NCI-H460 (cell line): ENCODE data around the gene TNFRSF13B. TPM values are rescaled to one million over a fixed set of nuclear protein-coding genes. Genes with fewer than 3 reads are reported as not detected.
"Not testable (repeated sequence)": the region's sequence is repeated elsewhere in the genome, so short reads cannot be mapped to it uniquely, and the experiment has no call there.

Experiments
- DNase-seq: peaks from one replicate; pipeline ENCODE4 v3.0.0-alpha.2; 2016; ENCODE audit warnings: low read depth; ENCODE audit errors: extremely low read depth
- total RNA-seq: library from RNA; depleted of rRNA; stranded (reverse); fragments of >200 nt; shearing (Covaris generic); gene quantifications from 2 replicates; pipeline ENCODE4 v1.2.3, GENCODE V29; 2014

TNFRSF13B gene
- total RNA-seq, 1 experiment from 2014 or later = not detected

DNA sequence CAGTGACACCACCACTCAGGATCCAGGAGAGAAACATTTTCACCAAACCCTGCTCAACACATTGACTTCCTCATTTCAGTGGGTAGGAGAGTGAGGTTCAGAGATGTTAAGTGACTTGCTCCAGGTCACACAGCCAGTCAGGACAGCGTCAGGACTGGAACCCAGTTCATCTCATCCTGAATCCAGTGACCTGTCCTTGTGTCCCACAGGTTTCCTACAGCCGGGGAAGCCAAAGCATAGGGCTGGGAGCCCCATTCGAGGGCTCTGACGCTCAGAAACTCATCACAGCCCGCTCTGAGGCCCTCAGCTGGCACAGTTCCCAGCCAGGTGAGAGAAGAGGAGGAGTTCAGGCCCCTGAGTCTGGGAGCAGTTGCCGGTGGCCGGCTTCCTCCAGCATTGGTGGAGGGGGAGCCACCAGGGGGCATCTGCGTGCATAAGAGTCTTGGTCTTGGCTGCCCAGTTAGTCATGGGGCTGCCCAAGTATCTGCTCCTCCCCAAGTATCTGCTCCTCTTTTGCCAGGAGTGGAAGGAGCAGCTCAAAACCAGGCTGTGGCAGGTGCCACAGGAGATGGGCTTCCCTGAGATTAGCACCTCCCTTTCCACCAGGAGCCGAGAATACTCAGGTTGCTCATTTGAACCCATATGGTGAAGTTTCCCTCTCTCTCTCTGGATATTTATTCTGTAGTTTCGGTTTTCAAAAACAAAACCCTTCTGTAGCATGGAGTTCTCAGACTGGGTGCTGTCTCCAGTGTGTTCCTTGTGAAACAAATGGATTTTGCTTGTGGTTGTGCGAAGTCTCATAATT is 56.0 kb downstream of the TNFRSF13B start:
- peak; percentile 25 for DNase-seq

DNA sequence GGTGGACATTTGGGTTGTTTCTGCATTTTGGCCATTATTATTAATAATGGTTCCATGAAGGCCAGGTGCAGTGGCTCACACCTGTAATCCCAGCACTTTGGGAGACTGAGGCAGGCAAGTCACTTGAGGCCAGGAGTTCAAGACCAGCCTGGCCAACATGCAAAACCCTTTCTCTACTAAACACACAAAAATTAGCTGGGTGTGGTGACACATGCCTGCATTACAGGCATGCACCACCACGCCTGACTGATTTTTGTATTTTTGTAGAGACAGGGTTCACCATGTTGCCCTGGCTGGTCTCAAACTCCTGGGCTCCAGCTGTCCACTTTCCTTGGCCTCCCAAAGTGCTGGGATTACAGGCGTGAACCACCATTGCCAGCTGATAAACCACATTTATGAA is 58.5 kb downstream of the TNFRSF13B start:
- DNase-seq = no peak

DNA sequence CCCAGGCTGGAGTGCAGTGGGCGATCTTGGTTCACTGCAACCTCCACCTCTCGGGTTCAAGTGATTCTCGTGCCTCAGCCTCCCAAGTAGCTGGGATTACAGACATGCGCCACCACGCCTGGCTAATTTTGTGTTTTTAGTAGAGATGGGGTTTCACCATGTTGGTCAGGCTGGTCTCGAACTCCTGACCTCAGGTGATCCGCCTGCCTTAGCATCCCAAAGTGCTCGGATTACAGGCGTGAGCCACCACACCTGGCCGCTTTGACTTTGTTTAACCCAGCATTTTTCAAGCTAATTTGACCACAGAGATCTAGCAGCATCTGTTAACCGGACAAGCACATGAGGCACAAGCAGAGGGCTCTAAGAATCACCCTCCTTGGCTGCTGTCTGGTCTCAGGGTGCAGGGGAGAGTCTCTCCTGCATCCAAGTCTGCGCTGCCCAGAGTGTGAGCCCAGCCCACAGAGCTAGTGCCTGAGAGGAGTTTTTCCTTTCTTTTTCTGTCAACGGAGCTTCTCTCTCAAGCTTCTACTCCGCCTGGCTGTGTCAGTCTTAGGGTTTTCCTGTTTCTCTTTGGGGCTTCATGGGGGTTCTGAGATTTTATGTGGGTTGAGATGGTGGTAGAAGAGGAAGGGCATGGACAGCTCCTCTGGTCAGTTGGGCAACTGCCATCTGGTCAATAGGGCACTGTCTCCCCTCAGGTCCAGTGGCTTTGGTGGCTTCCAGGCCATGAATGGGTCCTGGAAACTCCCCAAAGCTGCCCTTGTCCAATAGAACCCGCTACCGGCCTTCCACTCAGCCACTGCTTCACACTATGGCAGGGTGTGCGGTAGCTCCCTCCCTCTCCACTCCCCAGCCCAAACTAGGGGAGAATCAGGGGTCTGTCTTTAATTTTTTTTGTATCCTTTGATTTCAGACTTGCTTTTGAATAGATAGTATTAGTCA is 59.6 kb downstream of the TNFRSF13B start:
- no peak for DNase-seq

DNA sequence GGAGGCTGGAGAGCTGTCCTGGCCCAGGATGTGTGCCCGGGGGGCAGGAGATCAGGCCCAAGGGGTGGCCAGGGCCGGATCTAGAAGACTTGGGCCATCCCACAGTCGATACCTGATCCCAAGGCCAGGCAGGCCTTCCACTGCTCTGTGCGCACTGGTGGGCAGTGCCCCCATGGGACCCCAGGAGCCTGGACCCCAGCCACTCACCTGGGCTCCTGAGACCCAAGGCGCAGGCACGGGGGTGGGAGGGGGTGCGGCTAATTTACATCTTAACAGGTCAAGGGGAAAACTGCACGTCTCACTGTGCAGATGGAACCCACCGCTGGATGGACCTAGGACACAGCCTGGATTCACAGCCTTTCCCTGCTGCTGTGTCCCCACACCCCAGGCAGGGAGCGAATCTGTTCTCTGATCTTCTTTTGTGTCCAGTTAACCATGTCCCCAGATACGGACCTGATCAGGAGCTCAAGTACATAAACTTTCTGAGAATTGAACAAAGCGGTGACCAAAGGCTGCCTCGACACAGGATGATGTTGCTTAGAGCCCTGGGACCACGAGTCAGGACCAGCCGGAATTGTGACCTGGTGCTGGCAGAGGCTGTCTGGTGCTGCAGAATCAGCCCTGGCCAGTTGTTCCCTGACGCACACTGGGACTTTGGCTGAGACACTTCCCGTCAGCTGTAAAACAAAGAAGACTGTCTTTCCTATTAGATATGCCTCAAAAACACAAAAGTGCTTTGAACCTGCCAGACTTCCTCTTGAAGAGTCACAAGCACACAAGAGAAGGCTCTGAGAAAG is 60.6 kb downstream of the TNFRSF13B start:
- no peak for DNase-seq

DNA sequence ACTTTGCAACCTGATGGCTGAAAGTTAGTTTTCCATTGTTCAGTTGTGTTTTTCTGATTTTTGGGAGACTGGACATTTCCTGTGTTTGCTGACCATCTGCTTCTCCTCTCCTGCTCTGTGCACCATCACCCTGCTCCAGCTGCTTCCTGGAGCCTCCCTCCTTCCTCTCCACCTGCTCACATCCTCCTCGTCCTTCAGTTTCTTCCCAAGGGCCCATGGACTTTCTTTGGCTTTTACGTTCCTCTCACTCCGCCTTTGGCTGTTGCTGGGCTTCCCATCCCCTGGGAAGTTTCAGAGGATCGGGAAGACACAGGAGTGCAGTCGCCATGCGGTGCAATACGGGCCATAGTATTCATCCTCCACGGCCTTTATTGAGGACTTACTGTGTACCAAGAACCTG is 61.6 kb downstream of the TNFRSF13B start:
- no peak for DNase-seq

DNA sequence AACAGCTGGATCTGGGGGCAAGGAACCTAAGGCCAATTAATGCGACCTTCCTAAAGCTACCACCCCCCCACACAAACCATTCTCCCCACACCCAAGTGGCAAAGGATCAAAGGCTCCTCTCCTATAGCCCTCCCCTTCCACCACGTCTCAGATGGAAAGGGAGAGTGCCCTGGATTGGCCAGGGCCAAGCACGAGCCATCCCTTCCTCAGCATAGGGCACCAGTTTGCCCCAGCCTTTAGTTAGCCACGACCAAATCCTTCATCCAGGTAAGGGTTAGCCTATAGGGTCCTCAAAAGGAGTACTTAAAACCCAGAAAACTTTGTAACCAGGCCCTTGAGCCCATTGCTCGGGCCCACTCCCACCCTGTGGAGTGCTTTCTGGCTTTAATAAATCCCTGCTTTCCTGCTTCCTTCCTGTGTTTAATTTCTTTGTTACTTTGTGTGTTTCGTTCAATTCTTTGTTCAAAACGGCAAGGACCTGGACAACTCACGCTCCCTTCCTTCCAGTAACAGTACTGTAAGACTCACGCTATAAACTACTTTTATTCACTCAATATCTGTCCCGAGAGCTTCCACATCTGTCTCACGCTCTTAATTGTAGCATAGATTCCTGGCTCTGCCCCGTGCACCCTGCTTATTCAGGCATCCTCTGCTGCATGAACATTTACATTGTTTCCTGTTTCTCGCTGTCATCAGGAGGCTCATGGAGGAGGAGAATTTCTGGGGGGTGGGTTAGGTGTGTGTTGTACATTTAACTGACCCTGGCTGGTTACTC is 62.3 kb downstream of the TNFRSF13B start:
- DNase-seq = no peak

DNA sequence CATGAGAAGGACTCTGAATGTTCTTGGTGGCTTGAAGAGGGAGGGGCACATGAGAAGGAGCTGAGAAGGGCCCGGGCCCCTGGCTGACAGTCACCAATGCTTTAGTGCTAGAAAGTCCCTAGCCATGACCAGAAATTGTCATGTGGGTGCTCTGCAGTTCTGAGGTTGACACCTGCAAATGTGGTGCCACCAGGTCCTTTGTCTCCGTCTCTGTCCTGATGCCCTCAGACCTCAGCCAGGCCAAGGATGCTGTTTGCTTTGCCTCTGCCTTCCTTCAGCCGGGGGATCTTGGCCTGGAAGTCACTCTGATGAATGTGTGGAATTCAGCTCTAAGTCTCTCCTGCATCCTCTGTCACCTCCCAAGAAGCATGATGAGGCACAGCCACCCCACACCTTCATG is 63.6 kb downstream of the TNFRSF13B start:
- DNase-seq = no peak

DNA sequence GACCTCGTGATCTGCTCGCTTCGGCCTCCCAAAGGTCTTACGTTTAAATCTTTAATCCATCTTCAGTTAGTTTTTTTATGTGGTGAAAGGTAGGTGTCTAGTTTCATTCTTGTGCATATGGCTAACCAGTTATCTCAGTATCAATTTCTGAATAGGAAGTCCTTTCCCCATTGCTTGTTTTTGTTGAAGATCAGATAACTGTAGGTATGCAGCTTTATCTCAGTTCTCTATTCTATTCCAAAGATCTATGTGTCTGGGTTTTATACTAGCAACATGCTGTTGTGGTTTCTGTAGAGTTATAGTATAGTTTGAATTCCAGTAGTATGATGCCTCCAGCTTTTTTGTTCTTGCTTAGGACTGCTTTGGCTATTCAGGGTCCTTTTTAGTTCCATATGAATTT is 65.2 kb downstream of the TNFRSF13B start:
- DNase-seq = no peak

DNA sequence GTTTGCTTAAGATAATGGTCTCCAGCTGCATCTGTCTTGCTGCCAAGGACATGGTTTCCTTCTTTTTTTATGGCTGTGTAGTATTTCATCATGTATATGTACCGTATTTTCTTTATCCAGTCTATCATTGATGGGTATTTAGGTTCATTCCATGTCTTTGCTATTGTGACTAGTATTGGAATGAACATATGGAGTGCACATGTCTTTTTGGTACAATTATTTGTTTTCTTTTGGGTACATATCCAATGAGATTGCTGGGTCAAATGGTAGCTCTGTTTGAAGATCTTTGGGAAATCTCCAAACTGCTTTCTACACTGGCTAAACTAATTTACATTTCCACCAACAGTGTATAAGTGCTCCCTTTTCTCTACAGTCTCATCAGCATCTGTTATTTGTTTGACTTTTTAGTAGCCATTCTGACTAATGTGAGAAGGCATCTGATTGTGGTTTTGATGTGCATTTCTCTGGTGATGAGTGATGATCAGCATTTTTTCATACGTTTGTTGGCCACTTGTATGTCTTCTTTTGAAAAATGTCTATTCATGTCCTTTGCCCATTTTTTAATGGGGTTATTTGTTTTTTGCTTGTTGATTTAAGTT is 66.2 kb downstream of the TNFRSF13B start:
- DNase-seq = no peak

DNA sequence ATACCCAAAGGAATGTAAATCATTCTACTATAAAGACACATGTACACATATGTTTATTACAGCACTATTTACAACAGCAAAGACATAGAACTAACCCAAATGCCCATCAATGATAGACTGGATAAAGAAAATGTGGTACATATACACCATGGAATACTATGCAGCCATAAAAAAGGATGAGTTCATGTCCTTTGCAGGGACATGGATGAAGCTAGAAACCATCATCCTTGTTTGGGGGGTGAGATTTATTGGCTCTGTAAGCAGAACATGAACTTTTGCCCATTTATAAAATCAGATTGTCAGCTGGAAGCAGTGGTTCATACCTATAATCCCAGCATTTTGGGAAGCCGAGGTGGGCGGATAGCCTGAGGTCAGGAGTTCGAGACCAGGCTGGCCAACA is 68.8 kb downstream of the TNFRSF13B start:
- DNase-seq = not testable (repeated sequence)

DNA sequence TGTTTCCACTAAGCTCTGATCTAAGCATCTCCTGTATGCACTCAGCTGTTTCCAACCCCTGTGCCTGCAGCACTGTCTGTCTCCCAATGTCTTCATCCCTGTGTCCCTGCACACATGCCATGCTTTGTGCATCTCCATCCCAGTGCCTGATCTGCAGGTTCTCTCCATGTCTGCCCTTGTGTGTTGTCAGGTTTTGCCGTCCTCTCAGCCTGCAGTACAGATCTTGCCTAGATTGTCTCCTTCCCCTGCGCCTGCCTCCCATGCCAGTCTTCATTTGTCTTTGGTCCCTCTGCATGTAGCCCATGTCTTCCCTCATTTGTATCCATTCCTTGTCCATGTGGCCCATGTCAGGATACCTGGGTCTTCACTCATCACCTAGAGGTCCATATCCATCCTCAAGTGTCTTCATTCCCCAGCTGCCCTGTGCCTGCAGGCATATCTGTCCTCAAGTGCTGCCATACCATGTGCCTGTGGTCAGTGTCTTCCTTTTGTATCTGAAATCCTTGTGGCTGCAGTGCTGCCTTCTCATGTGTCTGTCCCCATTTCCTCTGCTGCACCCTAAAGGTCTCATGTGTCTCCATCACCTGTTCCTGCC is 71.5 kb downstream of the TNFRSF13B start:
- no peak for DNase-seq

DNA sequence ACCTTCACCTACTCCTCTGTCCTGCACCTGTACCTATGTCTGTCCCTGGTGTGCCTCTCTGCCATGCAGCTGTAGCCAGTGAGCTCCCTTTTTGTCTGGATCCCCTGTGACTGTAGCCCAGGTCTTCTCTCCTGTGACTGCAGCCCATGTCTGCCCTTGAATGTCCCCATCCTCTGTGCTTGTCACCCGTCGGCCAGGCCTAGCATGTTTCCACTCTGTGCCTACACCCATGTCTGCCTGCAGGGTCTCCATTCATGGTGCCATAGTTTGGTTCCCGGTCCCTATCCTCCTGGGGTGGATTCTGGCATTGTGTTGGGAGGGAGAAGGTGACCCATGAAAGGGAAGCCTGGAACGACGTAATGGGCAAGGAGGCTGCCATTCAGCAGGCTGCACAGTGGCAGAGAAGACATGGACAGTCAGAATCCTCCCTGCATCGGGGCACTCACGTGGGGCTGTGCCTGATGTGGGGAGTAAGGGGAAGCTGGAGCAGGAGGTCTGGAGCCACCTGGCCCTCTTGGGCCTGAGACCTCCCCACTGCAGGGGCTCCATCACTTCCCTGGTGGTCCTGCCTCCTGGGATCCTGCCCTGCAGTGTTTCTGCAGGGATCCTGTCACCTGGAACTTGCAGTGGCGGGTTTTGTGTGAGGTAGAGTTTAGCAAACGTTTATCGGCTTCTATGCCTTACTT is 74.6 kb downstream of the TNFRSF13B start:
- DNase-seq = not testable (repeated sequence)

DNA sequence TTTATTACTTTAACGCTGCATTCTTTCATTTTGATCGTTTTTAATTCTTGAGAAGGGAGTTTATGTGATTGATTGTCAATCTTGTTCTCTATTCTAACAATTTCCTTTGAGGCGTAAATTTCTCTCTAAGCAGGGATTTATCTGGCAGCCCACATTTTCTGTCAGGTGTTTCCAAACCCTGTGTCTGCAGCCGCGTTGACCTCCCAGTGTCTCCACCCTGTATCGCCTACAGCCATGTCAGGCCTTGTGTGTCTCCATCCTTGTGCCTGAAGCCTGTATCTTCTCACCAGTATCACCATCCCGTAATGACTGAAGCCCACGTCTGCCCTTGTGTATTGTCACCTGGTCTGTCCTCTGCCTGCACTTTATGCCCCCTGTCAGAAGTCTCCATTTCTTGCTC is 75.7 kb downstream of the TNFRSF13B start:
- not testable (repeated sequence) for DNase-seq

DNA sequence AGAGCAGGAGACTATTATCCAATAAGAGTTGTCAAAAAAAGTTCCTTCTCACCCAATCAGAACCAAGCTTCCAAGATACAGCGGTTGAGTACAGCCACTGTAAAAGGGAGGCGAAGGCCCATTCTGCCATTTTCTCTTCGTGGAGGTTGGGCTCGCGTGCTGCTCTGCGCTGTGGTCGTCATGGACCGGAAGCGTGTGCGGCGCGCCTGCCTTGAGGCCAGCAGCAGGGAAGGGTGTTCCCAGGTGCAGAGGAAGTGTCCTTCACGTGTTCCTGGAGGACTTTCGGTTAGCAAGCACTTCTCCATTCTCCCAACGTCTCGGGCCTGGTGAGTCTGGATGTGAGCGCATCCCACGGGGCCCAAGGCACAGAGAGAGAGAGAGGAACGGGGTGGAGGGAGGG is 78.4 kb downstream of the TNFRSF13B start:
- DNase-seq = not testable (repeated sequence)

DNA sequence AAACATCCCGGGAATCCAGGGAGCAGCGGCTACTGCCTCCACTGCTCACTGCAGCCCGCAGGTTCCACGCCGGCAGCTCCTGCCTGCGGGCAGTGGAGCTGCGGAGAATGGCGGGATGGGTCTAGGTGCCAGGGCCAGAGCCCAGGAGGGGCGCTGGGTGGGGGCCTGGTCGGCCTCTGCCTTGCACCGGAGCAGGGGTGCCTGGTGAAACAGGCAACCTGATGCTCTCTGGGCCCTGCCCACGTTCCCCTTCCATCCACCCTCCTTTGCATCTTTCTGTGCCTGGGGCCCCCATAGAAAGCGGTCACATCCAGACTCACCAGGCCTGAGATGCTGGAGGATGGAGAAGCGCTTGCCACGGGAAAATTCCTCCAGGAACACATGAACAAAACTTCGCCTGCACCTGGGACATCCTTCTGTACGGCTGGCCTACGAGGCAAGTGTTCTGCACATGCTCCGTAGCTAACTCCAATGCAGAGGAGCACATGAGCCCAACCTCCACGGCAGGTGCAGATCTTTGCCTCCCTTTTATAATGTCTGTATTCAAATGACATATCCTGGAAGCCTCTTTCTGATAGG is 79.0 kb downstream of the TNFRSF13B start:
- not testable (repeated sequence) for DNase-seq

DNA sequence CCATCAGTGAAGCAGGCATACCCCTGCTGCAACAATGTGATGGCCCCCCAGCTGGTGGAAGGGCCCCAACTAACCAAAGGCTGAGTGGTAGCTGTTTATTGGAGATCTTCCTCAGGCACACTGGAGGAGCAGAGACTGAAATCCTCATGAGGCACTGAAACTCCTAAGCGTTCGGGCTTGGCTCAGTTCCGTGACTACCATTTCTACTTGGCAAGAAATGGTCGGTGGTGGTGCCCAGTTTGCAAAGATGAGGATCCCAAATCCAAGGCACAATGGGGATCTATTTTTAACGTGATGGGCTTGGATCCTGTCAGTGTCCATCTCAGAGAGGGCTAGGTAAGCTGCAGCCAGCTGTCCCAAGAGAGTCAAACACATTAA is 82.8 kb downstream of the TNFRSF13B start:
- DNase-seq = no peak
